ENCODE measurements around the gene SEPTIN5.
"Not testable (repeated sequence)": the region's sequence is repeated elsewhere in the genome, so short reads cannot be mapped to it uniquely, and the experiment has no call there.

The SEPTIN5 gene

GRCh38 chr22:19693581-19693980 lies 20.7 kb upstream of the SEPTIN5 start:
- no peak for TF ChIP-seq CTCF (conservative IDR thresholded peaks at IDR 0.05; ENCODE audit: low read depth, low read length)
- no peak for DNase-seq (ENCODE audit: low read depth)
- H3K4me3 ChIP-seq (ENCODE audit: low read length) = no peak overlapping the region

- no peak for DNase-seq (ENCODE audit: low read depth)
- no peak for TF ChIP-seq CTCF (conservative IDR thresholded peaks at IDR 0.05; ENCODE audit: low read depth, low read length)
Observed at GRCh38 chr22:19693981-19694670, 20.2 kb upstream of the SEPTIN5 start.

GRCh38 chr22:19694696-19695095 lies 19.6 kb upstream of the SEPTIN5 start:
- no peak for TF ChIP-seq CTCF (conservative IDR thresholded peaks at IDR 0.05; ENCODE audit: low read depth, low read length)

More at GRCh38 chr22:19693981-19694670, 20.2 kb upstream of the SEPTIN5 start:
- H3K4me3 ChIP-seq (ENCODE audit: low read length) = no peak overlapping the region

GRCh38 chr22:19696504-19697276 lies 17.6 kb upstream of the SEPTIN5 start:
- no peak for TF ChIP-seq CTCF (conservative IDR thresholded peaks at IDR 0.05; ENCODE audit: low read depth, low read length)
- no peak for DNase-seq (ENCODE audit: low read depth)
- no peak overlapping the region for H3K4me3 ChIP-seq (ENCODE audit: low read length)

More at GRCh38 chr22:19694696-19695095, 19.6 kb upstream of the SEPTIN5 start:
- no peak overlapping the region for H3K4me3 ChIP-seq (ENCODE audit: low read length)
- no peak for DNase-seq (ENCODE audit: low read depth)

GRCh38 chr22:19697871-19698270 lies 16.4 kb upstream of the SEPTIN5 start:
- not testable (repeated sequence) for DNase-seq (ENCODE audit: low read depth); H3K4me3 ChIP-seq (ENCODE audit: low read length)

- H3K4me3 ChIP-seq (ENCODE audit: low read length) = no peak overlapping the region
- DNase-seq (ENCODE audit: low read depth) = no peak
- no peak for TF ChIP-seq CTCF (conservative IDR thresholded peaks at IDR 0.05; ENCODE audit: low read depth, low read length)
Observed at GRCh38 chr22:19700790-19701419, 13.4 kb upstream of the SEPTIN5 start.

- no peak for DNase-seq (ENCODE audit: low read depth)
- TF ChIP-seq CTCF (conservative IDR thresholded peaks at IDR 0.05; ENCODE audit: low read depth, low read length) = no peak
- H3K4me3 ChIP-seq (ENCODE audit: low read length) = no peak overlapping the region
Observed at GRCh38 chr22:19701420-19702145, 12.7 kb upstream of the SEPTIN5 start.
